Hypothalamus (tissue), 51 donors: ENCODE measurements around the gene SPTB.

Experiments
- DNase-seq, 51 donors: peaks; one replicate each; lab custom pipeline; 2025; lab: John Stamatoyannopoulos, UW

SPTB gene

DNA sequence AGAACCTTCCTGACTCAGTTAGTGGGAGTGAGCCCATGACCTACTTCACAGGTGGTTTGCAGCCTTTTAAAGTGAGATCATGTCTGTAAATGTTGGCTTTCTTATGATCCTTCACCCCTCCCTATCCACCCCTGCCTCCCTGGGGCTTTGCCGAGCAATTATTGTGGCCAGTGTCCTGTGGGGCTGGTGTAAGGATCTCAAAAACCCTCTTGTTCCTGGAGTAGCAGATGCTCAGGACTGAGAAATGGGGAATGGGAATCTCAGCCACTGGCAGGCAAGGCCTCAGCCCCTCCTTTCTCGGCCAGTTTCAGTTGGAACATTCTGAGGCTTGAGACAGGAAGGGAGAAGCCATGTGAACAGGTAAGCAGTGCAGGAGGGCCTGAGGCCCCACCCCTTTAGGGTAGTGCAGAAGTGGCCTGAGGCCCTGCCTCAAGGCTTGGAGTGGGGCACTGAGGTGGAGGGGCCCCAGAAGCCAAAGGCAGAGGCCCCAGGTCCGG, 121.6 kb downstream of the SPTB start:
- no peak for DNase-seq

GRCh38 chr14:64757601-64758000, 122.1 kb downstream of the SPTB start:
- DNase-seq, result no peak

DNA sequence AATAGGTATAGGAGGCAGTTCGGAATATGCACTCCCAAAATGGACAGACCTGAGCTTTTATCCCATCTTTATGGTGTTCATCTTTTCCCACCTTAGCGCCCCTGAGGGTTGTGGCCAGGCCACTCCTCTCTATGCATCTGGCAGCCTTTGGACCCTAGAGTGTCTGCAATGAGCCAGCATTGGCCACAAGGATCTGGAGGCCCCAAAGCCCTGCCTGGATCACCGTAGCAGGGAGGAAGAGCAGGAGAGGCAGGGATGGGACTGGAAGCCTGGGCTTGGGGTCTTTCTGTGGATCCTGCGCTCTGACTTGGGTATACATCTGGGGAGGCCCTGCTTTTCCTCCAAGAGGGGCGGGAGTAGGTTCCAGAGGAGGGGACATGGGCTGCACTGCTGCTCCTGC, 123.0 kb downstream of the SPTB start:
- DNase-seq, result no peak

DNA sequence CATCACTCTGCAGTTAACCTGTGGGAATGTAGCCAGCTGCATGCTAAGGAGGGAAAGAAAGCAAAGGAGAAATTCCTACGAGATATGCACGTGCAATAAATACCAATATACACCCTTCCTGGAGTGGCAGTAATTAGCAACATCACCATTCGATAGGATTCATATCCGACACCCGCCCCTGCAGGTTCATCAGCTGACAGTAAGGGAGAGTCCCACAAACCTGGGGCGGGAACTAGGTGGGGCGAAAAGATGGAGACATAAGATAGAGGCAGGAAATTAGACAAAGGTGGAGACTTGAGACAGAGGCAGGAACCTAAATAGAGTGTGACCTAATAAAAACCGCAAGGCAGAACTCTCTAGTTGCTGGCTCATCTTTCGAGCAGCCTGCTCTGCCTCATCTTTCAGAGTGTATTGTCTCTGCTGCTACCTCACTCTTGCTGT, 123.9 kb downstream of the SPTB start:
- DNase-seq, result no peak

DNA sequence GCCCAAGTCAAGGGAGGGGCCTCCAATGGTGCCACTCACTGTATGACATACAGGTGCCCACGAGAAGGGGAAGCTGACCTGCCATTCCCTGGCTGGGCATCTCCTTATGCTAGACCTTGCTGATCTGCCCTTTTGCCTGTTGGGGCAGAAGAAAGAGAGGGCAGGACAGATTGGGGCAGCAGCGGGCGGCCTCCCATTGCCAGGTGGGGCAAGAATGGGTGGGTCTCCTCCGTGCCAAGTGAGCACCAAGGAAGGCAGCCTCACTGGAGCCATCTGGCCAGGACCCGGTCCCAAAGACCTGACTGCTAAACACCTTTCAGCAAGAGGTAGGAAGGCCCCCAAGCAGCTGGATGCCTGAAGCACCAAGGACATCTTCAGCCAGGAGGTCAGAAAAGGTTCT, 125.0 kb downstream of the SPTB start:
- DNase-seq, result no peak

DNA sequence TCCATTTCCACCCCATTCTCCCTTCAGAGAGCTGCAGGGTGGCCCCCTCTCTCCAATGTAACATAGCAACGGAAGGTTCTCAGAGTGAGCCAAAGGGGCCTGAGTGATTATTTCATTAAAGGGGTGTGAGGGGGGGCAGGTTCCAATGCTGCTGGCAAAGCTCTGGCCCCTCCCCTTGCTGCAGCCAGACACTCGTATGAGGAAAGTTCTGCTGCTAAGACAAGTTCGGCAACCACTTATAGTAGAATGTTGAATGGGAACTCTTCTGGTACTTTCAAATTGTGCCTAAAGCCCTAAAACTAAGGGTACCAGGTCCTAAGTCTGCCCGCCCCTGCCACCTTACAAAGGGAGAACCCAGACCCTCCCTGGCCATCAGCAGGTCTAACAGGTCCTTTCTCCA, 125.7 kb downstream of the SPTB start:
- no peak for DNase-seq

- no peak for DNase-seq
Measured at GRCh38 chr14:64753374-64753773, 126.3 kb downstream of the SPTB start.

DNA sequence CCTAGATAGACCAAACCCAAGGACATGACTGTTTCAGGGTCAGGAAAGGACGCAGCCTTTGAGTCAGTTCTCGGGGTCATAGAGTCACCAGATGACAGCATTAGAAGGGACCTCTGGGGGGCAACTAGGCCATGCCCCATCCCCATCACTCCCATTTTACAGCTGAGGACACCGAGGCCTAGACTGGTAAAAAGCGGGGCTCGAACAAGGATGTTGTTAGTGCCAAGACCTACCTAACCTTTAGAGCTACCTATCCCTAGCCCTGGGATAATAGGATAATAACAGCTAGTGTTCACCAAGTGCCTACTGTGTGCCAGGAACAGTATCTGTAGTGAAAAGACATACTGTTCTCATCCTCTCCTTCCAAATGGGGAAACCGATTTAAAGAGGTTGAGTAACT, 126.8 kb downstream of the SPTB start:
- no peak for DNase-seq

DNA sequence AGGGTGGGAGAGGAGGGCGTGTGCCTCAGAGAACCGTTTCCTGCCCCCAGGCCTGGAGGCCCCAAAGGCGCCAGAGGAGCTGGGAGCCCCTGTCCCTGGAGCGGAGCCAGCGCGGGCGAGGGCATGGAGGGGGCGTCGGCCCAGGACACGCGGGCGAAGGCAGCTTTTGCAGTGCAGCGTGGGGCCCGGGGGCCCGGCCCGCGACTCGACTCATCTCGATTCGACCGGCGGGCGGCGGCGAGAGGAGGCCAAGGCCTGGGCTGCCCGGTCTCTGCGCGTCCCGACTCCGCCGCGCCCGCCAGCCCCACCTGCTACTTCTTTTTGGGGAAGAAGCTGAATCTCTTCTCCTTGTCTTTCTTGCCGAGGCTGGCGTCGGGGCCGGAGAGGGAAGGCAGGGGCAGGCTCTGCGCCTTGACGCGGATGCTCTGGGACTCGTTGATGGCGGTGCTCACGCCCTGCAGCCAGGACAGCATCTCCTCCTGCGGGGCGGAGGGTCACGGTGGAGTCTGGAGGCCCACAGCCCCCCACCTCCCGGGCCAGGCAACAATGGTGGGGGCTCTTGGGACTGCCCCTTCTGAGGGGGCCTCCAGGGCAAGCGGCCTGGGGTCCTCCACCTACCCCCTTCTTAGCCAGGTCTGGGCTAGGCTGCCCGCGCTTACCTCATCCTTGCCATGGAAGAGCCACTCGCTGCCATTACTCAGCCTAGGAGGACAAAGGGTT, 130.6 kb downstream of the SPTB start:
- DNase-seq, result no peak

- no peak for DNase-seq
Measured at GRCh38 chr14:64748521-64748920, 131.2 kb downstream of the SPTB start.

DNA sequence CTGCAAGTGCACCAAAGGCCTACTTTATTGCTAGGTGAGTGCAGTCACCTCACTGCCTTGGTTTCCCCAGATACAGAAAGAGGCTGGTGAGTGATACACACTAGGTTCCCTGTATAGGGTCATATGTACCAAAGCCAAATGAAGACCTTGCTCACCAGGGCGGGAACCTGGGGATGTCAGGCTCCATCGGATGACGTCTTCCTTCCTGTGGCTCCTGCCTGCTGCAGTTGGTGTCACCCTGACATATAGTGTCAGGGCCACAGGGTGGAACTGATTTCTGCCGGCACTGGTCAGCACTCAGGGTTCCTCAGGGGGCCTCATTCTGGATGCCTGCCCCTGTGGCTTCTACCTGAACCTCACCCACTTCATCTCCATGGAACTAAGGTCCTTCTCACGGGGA, 132.4 kb downstream of the SPTB start:
- DNase-seq, result no peak

DNA sequence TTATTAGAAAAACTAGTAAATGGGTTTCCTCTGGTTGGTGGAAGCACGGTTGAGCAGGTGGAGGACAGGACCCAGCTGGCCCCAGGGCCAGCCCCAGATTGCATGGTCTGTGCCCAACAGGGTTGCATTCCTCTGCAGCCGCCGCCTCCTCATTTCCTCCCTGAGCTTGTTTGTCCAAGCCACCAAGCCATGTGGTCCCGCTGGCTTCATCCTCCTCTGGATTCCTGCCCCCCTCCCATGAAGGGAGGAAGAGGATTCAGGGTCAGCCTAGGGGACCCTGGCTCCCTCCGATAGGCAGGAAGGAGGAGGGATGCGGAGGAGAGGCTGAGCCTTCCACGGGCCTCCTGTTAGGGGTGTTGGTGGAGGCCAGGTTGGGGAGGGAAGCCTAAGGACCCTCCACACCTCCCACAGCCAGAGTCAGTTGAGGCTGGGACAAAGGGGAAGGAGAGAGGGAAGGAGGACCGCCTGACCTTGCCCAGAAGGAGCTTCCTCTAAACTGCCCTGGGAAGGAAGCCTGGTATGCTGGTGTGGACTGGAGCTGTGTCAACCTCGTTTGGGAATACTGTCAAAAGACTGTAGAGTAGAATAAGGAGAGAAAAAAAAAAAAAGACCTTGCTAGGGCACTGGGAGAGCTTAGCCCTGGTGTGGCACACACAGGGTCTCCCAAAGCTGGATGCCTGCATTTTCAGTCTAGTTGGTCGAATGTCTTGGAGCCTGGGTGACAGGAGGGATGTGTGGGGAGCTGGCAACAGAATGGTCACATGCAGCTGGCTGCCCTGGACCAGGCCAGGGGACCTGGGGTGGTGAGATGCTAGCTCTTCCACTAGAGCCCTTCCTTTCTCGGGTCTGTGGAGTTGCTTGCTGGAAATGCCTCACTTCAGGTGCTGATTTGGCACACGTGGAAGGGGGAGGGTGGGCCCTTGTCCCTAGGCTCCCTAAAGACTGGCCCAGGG, 133.1 kb downstream of the SPTB start:
- peak in 6 of 51 donors; percentile 12 to 47 (median 36) for DNase-seq

DNA sequence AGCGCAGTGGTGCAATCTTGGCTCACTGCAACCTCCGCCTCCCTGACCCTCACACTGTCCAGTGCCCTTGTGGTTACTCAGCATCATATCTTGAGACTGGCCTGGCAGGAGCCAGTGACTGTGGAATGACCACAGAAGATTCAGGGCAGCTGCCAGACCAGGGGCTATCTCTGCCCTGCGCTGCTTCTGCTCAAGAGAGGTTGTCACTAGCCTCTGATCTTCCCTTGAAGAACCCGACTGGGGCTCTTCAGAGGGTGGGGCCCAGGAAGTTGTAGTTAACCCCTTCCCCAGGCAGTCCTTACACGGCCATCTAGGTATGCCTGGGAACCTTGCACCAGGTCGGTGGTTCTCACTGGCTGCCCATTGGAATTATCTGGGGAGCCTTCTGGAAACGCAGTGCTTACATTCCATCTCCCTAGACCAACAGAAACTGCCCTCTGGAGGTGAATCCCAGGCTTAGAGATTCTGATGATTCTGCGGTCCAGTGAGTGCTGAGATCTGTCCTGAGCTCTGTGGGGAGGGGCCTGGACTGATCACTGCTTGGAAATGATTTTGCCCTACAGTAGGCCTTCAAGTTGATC, 134.1 kb downstream of the SPTB start:
- peak in 8 of 51 donors; percentile 17 to 48 (median 29) for DNase-seq

DNA sequence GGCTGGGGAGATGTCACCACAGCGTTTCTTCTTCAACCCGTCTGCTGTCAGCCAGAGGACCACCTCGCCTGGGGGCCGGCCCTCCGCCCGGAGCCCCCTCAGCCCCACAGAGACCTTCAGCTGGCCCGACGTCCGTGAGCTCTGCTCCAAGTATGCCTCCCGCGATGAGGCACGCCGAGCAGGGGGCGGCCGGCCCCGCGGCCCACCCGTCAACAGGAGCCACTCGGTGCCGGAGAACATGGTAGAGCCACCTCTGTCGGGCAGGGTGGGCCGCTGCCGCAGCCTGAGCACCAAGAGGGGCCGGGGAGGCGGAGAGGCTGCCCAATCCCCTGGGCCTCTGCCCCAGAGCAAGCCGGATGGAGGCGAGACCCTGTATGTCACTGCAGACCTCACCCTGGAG, 136.6 kb downstream of the SPTB start:
- DNase-seq, result no peak

- no peak for DNase-seq
Measured at GRCh38 chr14:64741961-64742360, 137.7 kb downstream of the SPTB start.

DNA sequence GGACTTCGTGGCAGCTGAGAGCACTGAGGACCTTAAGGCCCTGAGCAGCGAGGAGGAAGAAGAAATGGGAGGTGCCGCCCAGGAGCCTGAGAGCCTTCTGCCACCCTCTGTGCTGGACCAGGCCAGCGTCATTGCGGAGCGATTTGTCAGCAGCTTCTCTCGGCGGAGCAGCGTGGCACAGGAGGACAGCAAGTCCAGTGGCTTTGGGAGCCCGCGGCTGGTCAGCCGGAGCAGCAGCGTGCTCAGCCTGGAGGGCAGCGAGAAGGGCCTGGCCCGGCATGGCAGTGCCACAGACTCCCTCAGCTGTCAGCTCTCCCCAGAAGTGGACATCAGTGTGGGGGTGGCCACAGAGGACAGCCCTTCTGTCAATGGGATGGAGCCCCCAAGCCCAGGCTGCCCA, 138.5 kb downstream of the SPTB start:
- no peak for DNase-seq

- no peak for DNase-seq
Measured at GRCh38 chr14:64738281-64738804, 141.4 kb downstream of the SPTB start.

DNA sequence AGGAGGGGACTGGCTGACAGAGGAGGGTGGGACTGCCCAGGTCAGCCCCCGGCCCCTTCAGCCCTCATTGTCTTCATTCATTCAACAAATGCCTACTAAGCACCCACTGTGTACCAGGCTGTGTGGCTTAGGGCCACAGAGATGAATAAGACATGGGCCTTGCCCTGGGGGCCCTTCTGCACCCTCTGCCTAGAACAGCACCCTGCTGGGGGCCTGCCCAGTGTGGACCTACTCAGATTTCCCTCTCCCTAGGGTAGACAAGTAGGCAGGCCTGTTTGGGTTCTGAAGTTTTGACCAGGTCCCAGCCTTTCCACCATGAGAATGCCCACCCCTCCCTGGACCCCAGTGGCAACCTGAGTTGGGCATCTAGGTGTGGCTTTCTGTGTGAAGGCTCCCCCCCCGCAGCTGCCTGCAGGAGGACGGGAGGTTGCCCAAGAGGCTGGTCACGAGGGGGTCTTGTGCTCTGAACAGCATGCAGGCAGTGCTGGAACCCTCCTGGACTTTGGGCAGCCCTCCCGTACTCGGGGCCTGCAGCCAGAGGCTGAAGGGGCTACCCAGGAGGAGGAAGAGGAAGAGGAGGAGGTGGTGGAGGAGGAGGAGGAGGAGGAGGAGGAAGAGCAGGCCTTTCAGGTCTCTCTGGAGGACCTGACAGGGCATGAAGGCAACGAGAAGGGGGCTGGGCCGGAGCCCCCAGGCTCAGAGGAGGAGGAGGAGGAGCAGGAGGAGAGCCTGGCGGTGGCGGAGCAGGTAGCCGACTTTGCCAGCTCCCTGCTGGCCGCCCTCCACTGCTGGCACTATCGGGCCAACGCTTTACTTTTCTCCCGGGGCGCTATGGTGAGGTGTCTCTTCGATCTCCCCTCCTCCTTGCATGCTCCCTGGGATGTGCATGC, 142.1 kb downstream of the SPTB start:
- DNase-seq, result peak in 21 of 51 donors; percentile 11 to 65 (median 28)

- DNase-seq, result no peak
Measured at GRCh38 chr14:64736271-64737169, 143.2 kb downstream of the SPTB start.
